GM12878 (cell line): ENCODE results near the gene CLDN6. TPM values are rescaled to one million over a fixed set of nuclear protein-coding genes. Genes with fewer than 3 reads are reported as not detected.

Experiments used
- CBFB ChIP-seq: IDR thresholded peaks from 2 replicates; pipeline ENCODE4 v1.6.1; 2016; ENCODE audit warnings: antibody characterized with exemption, low read depth
- CTCF ChIP-seq, 3 experiments: IDR thresholded peaks in 2 of 3; conservative IDR thresholded peaks in 1 of 3; 2 replicates each; pipeline ENCODE4 v1.5.1; 2011; ENCODE audit warnings: low read depth in 3 of 3, low read length in 3 of 3, mild to moderate bottlenecking in 3 of 3, control low read depth in 2 of 3, moderate library complexity in 2 of 3, inconsistent platforms in 1 of 3, mixed read lengths in 1 of 3; ENCODE audit not compliant: control insufficient read depth in 2 of 3, insufficient read depth in 1 of 3; ENCODE audit errors: extremely low read depth in 1 of 3
- E2F4 ChIP-seq: IDR thresholded peaks from 2 replicates; pipeline ENCODE4 v1.6.1; 2012; ENCODE audit warnings: low read depth, low read length, improper control_type of control experiment
- HCFC1 ChIP-seq: fragments of 150-350 bp; IDR thresholded peaks from 2 replicates; pipeline ENCODE4 v1.6.1; 2014; ENCODE audit warnings: low read length
- SKIL ChIP-seq: fragments of 450-650 bp; IDR thresholded peaks from 2 replicates; pipeline ENCODE4 v1.6.1; 2017; ENCODE audit warnings: mild to moderate bottlenecking, low read depth, inconsistent platforms; ENCODE audit not compliant: poor library complexity, severe bottlenecking
- SMAD1 ChIP-seq: fragments of 450-650 bp; IDR thresholded peaks from 2 replicates; pipeline ENCODE4 v1.6.1; 2018; ENCODE audit warnings: mild to moderate bottlenecking, low read depth; ENCODE audit not compliant: partially characterized antibody
- SREBF1 ChIP-seq: IDR thresholded peaks from 2 replicates; pipeline ENCODE4 v1.6.1; 2012; ENCODE audit warnings: mild to moderate bottlenecking, low read length
- SUPT20H ChIP-seq: IDR thresholded peaks from 2 replicates; pipeline ENCODE4 v1.6.1; 2011; ENCODE audit warnings: low read depth, mild to moderate bottlenecking, low read length, moderate library complexity, borderline replicate concordance; ENCODE audit not compliant: control insufficient read depth
- ZBTB4 ChIP-seq: fragments of 450-650 bp; formaldehyde crosslinking; IDR thresholded peaks from 2 replicates; pipeline ENCODE4 v1.4.0; 2022; ENCODE audit warnings: mild to moderate bottlenecking, moderate library complexity
- ZNF687 ChIP-seq: fragments of 450-650 bp; IDR thresholded peaks from 2 replicates; pipeline ENCODE4 v1.6.1; 2017; ENCODE audit warnings: mild to moderate bottlenecking, moderate library complexity
- polyA plus RNA-seq, 11 experiments: library from polyadenylated mRNA; depleted of rRNA in 4 of 11; unstranded in 6 of 11; stranded (reverse) in 5 of 11; fragments of >200 nt; fragmentation: Nextera tagmentation in 4 of 11; fragmentation: Illumina TruSeq in 1 of 11; extraction: Ambion mirVana in 4 of 11; extraction: Trizol in 1 of 11; gene quantifications; 1 replicate in 1 of 11; 2 replicates in 10 of 11; pipeline versions ENCODE4 v1.2.1 to v1.2.3, GENCODE V29; 2011 to 2016; ENCODE audit warnings: inconsistent platforms in 2 of 11, missing spikeins in 2 of 11, low read depth in 1 of 11
- total RNA-seq, 4 experiments: library from RNA; depleted of rRNA in 3 of 4; stranded (reverse); fragments of >200 nt in 3 of 4; fragmentation: Illumina TruSeq in 1 of 4; extraction: Trizol in 1 of 4; gene quantifications; 2 replicates each; pipeline versions ENCODE4 v1.2.1 to v1.2.3, GENCODE V29; 2013 to 2021
- TF ChIP-seq, protein P1 (sequence below): fragments of 450-650 bp; IDR thresholded peaks from 2 replicates; pipeline ENCODE4 v1.6.1; 2018; ENCODE audit warnings: borderline replicate concordance, mild to moderate bottlenecking; ENCODE audit not compliant: partially characterized antibody

Gene CLDN6
- total and polyA plus RNA-seq, 10 of the 15 experiments (the other 5 are each of a cell fraction or from before 2014, with no cell fraction given) = 0.15 to 0.26 (median 0.23) TPM; not detected in 7

DNA sequence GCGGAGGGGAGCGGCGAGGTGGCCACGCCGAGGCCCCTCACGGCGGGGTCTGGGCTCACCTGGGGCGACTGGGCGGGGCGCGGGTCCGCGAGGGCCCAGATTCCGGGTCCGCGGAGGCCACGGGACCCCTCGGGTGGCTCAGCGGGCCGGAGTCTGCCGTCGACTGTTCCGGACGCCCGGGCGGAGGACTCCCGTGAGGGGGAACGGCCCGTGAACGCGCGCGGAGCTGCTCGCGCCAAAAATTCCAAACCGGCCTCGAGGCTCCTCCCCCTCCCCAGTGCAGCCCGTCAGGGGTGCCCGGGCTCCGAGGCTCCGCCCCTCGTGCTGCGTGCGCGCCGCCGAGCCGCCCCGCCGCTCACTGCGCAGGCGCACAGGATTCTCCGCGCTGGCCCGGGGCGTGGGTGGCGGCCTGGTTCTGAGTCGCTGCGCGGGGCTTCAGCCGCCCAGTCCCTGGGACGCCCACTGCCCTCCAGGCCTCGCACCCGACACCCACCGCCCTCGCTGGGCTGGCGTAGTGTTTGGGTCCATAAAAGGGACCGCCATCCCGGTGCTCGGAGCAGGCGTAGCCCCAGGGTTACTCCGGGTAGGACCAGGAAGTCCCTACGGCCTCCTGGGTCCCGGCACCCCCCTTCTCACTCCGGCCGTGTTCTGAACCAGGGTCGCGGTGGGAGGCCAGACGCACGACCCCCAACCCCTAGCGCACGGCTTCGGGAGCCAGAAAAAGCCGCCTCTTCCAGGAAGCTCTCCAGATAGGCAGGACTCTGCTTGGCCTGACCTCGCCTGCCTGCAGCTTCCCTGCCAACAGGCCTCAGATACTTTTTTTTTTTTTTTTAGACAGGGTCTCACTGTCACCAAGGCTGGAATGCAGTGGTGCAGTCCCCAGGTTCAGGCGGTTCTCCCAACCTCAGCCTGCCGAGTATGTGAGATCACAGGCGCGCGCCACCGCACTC is 37.5 kb downstream of the CLDN6 start, which contains the start of gene PKMYT1 (continued):
- TF ChIP-seq ZNF687 (peak; percentile 79), SUPT20H (no peak), SKIL (no peak), E2F4 (peak; percentile 75; the same call in 1 of the 2 replicates), HCFC1 (no peak), SMAD1 (no peak), SREBF1 (no peak; the same call in 1 of the 2 replicates), CBFB (no peak), ZBTB4 (no peak), CTCF (IDR thresholded peaks at IDR 0.05 in 2 of 3, conservative IDR thresholded peaks at IDR 0.05 in 1 of 3; ENCODE audit: control insufficient read depth in 2 of 3, extremely low read depth in 1 of 3, insufficient read depth in 1 of 3, low read depth in 3 of 3, low read length in 3 of 3) (no peak)
- TF ChIP-seq, protein P1, sequence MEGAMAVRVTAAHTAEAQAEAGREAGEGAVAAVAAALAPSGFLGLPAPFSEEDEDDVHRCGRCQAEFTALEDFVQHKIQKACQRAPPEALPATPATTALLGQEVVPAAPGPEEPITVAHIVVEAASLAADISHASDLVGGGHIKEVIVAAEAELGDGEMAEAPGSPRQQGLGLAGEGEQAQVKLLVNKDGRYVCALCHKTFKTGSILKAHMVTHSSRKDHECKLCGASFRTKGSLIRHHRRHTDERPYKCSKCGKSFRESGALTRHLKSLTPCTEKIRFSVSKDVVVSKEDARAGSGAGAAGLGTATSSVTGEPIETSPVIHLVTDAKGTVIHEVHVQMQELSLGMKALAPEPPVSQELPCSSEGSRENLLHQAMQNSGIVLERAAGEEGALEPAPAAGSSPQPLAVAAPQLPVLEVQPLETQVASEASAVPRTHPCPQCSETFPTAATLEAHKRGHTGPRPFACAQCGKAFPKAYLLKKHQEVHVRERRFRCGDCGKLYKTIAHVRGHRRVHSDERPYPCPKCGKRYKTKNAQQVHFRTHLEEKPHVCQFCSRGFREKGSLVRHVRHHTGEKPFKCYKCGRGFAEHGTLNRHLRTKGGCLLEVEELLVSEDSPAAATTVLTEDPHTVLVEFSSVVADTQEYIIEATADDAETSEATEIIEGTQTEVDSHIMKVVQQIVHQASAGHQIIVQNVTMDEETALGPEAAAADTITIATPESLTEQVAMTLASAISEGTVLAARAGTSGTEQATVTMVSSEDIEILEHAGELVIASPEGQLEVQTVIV = peak; percentile 65
